GM23338 (cell line): ENCODE data around the gene ZSWIM5. TPM values are rescaled to one million over a fixed set of nuclear protein-coding genes. Genes with fewer than 3 reads are reported as not detected.

Experiments
- ATAC-seq: fragments of 200-7000 bp; cut with Tn5 transposase; 3 replicates; pipeline ENCODE4 v1.9.1; 2020
- DNase-seq: peaks from one replicate; pipeline ENCODE4 v3.0.0-alpha.2; 2015; ENCODE audit warnings: low spot score
- H2AFZ ChIP-seq: fragments of 200-600 bp; sonication (generic); 2 replicates; pipeline ENCODE4 v1.8.0; 2016; ENCODE audit warnings: antibody characterized with exemption, mild to moderate bottlenecking, moderate library complexity
- H3F3A ChIP-seq: fragments of 200-600 bp; sonication (generic); replicated peaks from 2 replicates; pipeline ENCODE4 v1.8.0; 2017; ENCODE audit warnings: antibody characterized with exemption, mixed run types, low read depth
- H3K27ac ChIP-seq: fragments of 200-600 bp; sonication (generic); 2 replicates; pipeline ENCODE4 v1.6.1; 2016; ENCODE audit warnings: low read depth
- H3K27me3 ChIP-seq: fragments of 200-600 bp; sonication (generic); 2 replicates; pipeline ENCODE4 v1.8.0; 2016; ENCODE audit warnings: mild to moderate bottlenecking, mixed run types, moderate library complexity; ENCODE audit not compliant: insufficient read depth
- H3K36me3 ChIP-seq: fragments of 200-600 bp; sonication (generic); 2 replicates; pipeline ENCODE4 v1.8.0; 2016; ENCODE audit warnings: mild to moderate bottlenecking; ENCODE audit not compliant: insufficient read depth
- H3K4me1 ChIP-seq: fragments of 200-600 bp; sonication (generic); 2 replicates; pipeline ENCODE4 v1.8.0; 2016; ENCODE audit warnings: mild to moderate bottlenecking, moderate library complexity; ENCODE audit not compliant: insufficient read depth
- H3K4me2 ChIP-seq: fragments of 200-600 bp; sonication (generic); 2 replicates; pipeline ENCODE4 v1.7.1; 2017; ENCODE audit warnings: mixed run types
- H3K4me3 ChIP-seq: fragments of 200-600 bp; sonication (generic); 2 replicates; pipeline ENCODE4 v1.6.1; 2016; ENCODE audit warnings: mixed run types
- H3K79me2 ChIP-seq: fragments of 200-600 bp; sonication (generic); replicated peaks from 2 replicates; pipeline ENCODE4 v1.8.0; 2017; ENCODE audit warnings: mild to moderate bottlenecking; ENCODE audit not compliant: insufficient read depth
- H3K9me2 ChIP-seq: fragments of 200-600 bp; sonication (generic); 2 replicates; pipeline ENCODE4 v1.8.0; 2017; ENCODE audit not compliant: insufficient read depth
- H4K20me1 ChIP-seq: fragments of 200-600 bp; sonication (generic); replicated peaks from 2 replicates; pipeline ENCODE4 v1.8.0; 2017; ENCODE audit warnings: mild to moderate bottlenecking; ENCODE audit not compliant: insufficient read depth
- H3K27ac Mint-ChIP-seq: 2 replicates; pipeline ENCODE4 v1.8.0; 2020; ENCODE audit warnings: inconsistent platforms, mild to moderate bottlenecking, moderate library complexity, mixed read lengths
- H3K27me3 Mint-ChIP-seq: 3 replicates; pipeline ENCODE4 v1.8.0; 2022; ENCODE audit warnings: low read depth, mild to moderate bottlenecking, moderate library complexity, mixed read lengths, inconsistent platforms; ENCODE audit not compliant: insufficient read depth, poor library complexity
- H3K36me3 Mint-ChIP-seq: 3 replicates; pipeline ENCODE4 v1.8.0; 2021; ENCODE audit warnings: low read depth, mild to moderate bottlenecking, inconsistent platforms, moderate library complexity, mixed read lengths
- H3K4me1 Mint-ChIP-seq: 3 replicates; pipeline ENCODE4 v1.8.0; 2020; ENCODE audit warnings: mild to moderate bottlenecking, inconsistent platforms, mixed read lengths
- H3K4me3 Mint-ChIP-seq: 3 replicates; pipeline ENCODE4 v1.8.0; 2021; ENCODE audit warnings: moderate library complexity, mild to moderate bottlenecking, inconsistent platforms, mixed read lengths
- H3K9me3 Mint-ChIP-seq: 3 replicates; pipeline ENCODE4 v1.8.0; 2020; ENCODE audit warnings: moderate library complexity, mild to moderate bottlenecking, inconsistent platforms, mixed read lengths
- CREB1 ChIP-seq: fragments of 250-450 bp; sonication (Bioruptor Pico); IDR thresholded peaks from 2 replicates; pipeline ENCODE4 v1.5.0; 2020; ENCODE audit warnings: low read depth, mild to moderate bottlenecking, moderate library complexity
- CTCF ChIP-seq, 2 experiments: fragments of 200-600 bp in 1 of 2; sonication (generic) in 1 of 2; conservative IDR thresholded peaks; 2 replicates each; pipeline versions ENCODE4 v1.5.1 to v1.6.1; 2016 to 2017; ENCODE audit warnings: antibody characterized with exemption in 2 of 2, low read depth in 2 of 2, mild to moderate bottlenecking in 2 of 2, moderate library complexity in 1 of 2
- EZH2 ChIP-seq: fragments of 200-600 bp; sonication (generic); IDR thresholded peaks from one replicate; pipeline ENCODE4 v1.8.0; 2017; ENCODE audit warnings: antibody characterized with exemption, mild to moderate bottlenecking, low read depth; ENCODE audit not compliant: unreplicated experiment
- EZH2phosphoT487 ChIP-seq: fragments of 200-600 bp; sonication (generic); IDR thresholded peaks from one replicate; pipeline ENCODE4 v1.8.1; 2018; ENCODE audit warnings: antibody characterized with exemption; ENCODE audit not compliant: unreplicated experiment
- JUNB ChIP-seq: IDR thresholded peaks from one replicate; pipeline ENCODE4 v1.6.1; 2016; ENCODE audit warnings: antibody characterized with exemption; ENCODE audit not compliant: unreplicated experiment
- NANOG ChIP-seq: IDR thresholded peaks from 2 replicates; pipeline ENCODE4 v1.6.1; 2016; ENCODE audit warnings: antibody characterized with exemption, borderline replicate concordance
- POLR2AphosphoS5 ChIP-seq: IDR thresholded peaks from 2 replicates; pipeline ENCODE4 v1.6.1; 2016; ENCODE audit warnings: antibody characterized with exemption, low read depth
- REST ChIP-seq: IDR thresholded peaks from one replicate; pipeline ENCODE4 v1.6.1; 2018; ENCODE audit warnings: antibody characterized with exemption; ENCODE audit not compliant: unreplicated experiment
- ZNF114 ChIP-seq: fragments of 250-450 bp; sonication (Bioruptor Pico); IDR thresholded peaks from 2 replicates; pipeline ENCODE4 v1.5.0; 2020; ENCODE audit warnings: mild to moderate bottlenecking, moderate library complexity
- ZNF331 ChIP-seq: fragments of 250-450 bp; sonication (Bioruptor Pico); IDR thresholded peaks from 2 replicates; pipeline ENCODE4 v1.5.0; 2020; ENCODE audit warnings: low read depth, mild to moderate bottlenecking, moderate library complexity
- polyA plus RNA-seq: library from polyadenylated mRNA; unstranded; fragments of >200 nt; fragmentation: Nextera tagmentation; extraction: Ambion mirVana; gene quantifications from 2 replicates; pipeline ENCODE4 v1.2.1, GENCODE V29; 2016
- total RNA-seq: library from RNA; depleted of rRNA; stranded (reverse); fragments of >200 nt; shearing (Covaris generic); gene quantifications from 2 replicates; pipeline ENCODE4 v1.2.3, GENCODE V29; 2014
- TF ChIP-seq, protein P1 (sequence below): IDR thresholded peaks from 2 replicates; pipeline ENCODE4 v1.6.1; 2016; ENCODE audit warnings: antibody characterized with exemption

The ZSWIM5 gene
- total and polyA plus RNA-seq, 2 experiments from 2014 or later = 0.65 to 3.6 TPM

- no peak overlapping the region for H2AFZ ChIP-seq
- H3K27ac ChIP-seq = no peak overlapping the region
- no peak for TF ChIP-seq ZNF114 (CRISPR knock-in tag)
- no peak for TF ChIP-seq REST
- no peak for TF ChIP-seq JUNB
- TF ChIP-seq, protein P1, sequence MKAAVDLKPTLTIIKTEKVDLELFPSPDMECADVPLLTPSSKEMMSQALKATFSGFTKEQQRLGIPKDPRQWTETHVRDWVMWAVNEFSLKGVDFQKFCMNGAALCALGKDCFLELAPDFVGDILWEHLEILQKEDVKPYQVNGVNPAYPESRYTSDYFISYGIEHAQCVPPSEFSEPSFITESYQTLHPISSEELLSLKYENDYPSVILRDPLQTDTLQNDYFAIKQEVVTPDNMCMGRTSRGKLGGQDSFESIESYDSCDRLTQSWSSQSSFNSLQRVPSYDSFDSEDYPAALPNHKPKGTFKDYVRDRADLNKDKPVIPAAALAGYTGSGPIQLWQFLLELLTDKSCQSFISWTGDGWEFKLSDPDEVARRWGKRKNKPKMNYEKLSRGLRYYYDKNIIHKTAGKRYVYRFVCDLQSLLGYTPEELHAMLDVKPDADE = no peak
- TF ChIP-seq NANOG = no peak
- no peak for TF ChIP-seq EZH2phosphoT487
- TF ChIP-seq CREB1 = no peak
- no peak for TF ChIP-seq ZNF331 (CRISPR knock-in tag)
- H3K4me1 Mint-ChIP-seq = peaks cover 11% of the 10 kb centered on the region; the same call in 2 of the 3 replicates
- no peaks in the 10 kb centered on the region for H3K36me3 ChIP-seq
- H3F3A ChIP-seq = no peaks in the 10 kb centered on the region
- no peaks in the 10 kb centered on the region for H3K4me1 ChIP-seq
- ATAC-seq = no peak
- no peak overlapping the region for H3K27ac Mint-ChIP-seq
- no peaks in the 10 kb centered on the region for H3K27me3 Mint-ChIP-seq
- DNase-seq = no peak
- no peaks in the 10 kb centered on the region for H3K79me2 ChIP-seq
- H4K20me1 ChIP-seq = no peaks in the 10 kb centered on the region
- H3K4me3 ChIP-seq = no peak overlapping the region
- H3K9me2 ChIP-seq = no peaks in the 10 kb centered on the region
- H3K4me2 ChIP-seq = no peak overlapping the region
- H3K9me3 Mint-ChIP-seq = no peaks in the 10 kb centered on the region
- H3K27me3 ChIP-seq = no peaks in the 10 kb centered on the region
- no peaks in the 10 kb centered on the region for H3K36me3 Mint-ChIP-seq
- H3K4me3 Mint-ChIP-seq = no peak overlapping the region
Measured at GRCh38 chr1:45152126-45152525, 54.3 kb downstream of the ZSWIM5 start.

GRCh38 chr1:45148209-45148825 lies 58.1 kb downstream of the ZSWIM5 start:
- Histone ChIP-seq H3K9me2 (no peaks in the 10 kb centered on the region), H2AFZ (no peak overlapping the region), H3K36me3 (no peaks in the 10 kb centered on the region), H3K27ac (no peak overlapping the region), H3K4me2 (no peak overlapping the region), H3K4me3 (no peak overlapping the region), H3K27me3 (no peaks in the 10 kb centered on the region), H4K20me1 (no peaks in the 10 kb centered on the region), H3F3A (no peaks in the 10 kb centered on the region), H3K4me1 (no peaks in the 10 kb centered on the region), H3K79me2 (no peaks in the 10 kb centered on the region)
- Mint-ChIP-seq H3K4me3 (no peak overlapping the region), H3K27ac (no peak overlapping the region), H3K4me1 (peaks cover 11% of the 10 kb centered on the region; the same call in 2 of the 3 replicates), H3K9me3 (no peaks in the 10 kb centered on the region), H3K36me3 (no peaks in the 10 kb centered on the region), H3K27me3 (no peaks in the 10 kb centered on the region)
- DNase-seq (no peak), ATAC-seq (no peak)
- TF ChIP-seq EZH2 (no peak), ZNF331 (CRISPR knock-in tag) (no peak), EZH2phosphoT487 (no peak), POLR2AphosphoS5 (no peak), NANOG (no peak), CTCF (conservative IDR thresholded peaks at IDR 0.05; ENCODE audit: low read depth in 2 of 2) (no peak), ZNF114 (CRISPR knock-in tag) (no peak)
